Measurements from ENCODE around the gene DPP6. TPM values are rescaled to one million over a fixed set of nuclear protein-coding genes. Genes with fewer than 3 reads are reported as not detected.

DPP6 gene
- total and polyA plus RNA-seq, 9 of the 15 experiments (the other 6 are each of a cell fraction or from before 2014, with no cell fraction given), result not detected

GRCh38 chr7:154777908-154778307, 725.7 kb downstream of the DPP6 start:
- Histone ChIP-seq H3K4me2 (ENCODE audit: insufficient read depth, low read length) (no peak overlapping the region), H3K79me2 (ENCODE audit: control insufficient read depth, insufficient read depth, low read length) (no peaks in the 10 kb centered on the region), H3K27ac (ENCODE audit: extremely low read depth, low read depth, low read length) (no peak overlapping the region), H3K4me1 (replicated peaks in 1 of 2; ENCODE audit: control insufficient read depth in 2 of 2, insufficient read depth in 2 of 2, low read length in 2 of 2) (no peaks in the 10 kb centered on the region), H3K36me3 (ENCODE audit: control insufficient read depth, insufficient read depth, low read length) (no peaks in the 10 kb centered on the region), H3K27me3 (ENCODE audit: control insufficient read depth in 2 of 2, insufficient read depth in 2 of 2, low read length in 2 of 2) (peaks cover 2 to 8% of the 10 kb centered on the region in 2 experiments; a peak in 4 of 5 replicates), H2AFZ (ENCODE audit: low read depth, low read length) (no peak overlapping the region), H4K20me1 (replicated peaks; ENCODE audit: control insufficient read depth, insufficient read depth, low read length) (no peaks in the 10 kb centered on the region), H3K9ac (ENCODE audit: insufficient read depth in 1 of 2, low read depth in 2 of 2, low read length in 2 of 2) (no peak overlapping the region), H3K9me3 (replicated peaks; ENCODE audit: control insufficient read depth, insufficient read depth, low read depth, low read length) (no peaks in the 10 kb centered on the region), H3K4me3 (no peak overlapping the region), H3K9me1 (ENCODE audit: control insufficient read depth, insufficient read depth, low read length) (no peaks in the 10 kb centered on the region)
- CTCF ChIA-PET (ENCODE audit: low intra/inter-chr PET ratio), result no interaction called here
- DNase-seq (ENCODE audit: extremely low read depth in 1 of 4, low spot score in 3 of 4), result no peak
- WGBS (ENCODE audit: insufficient coverage, low coverage, missing lambda C conversion rate), result 0% methylated on average over 6 of the region's 6 CpGs
- no peak for ATAC-seq
- POLR2A ChIA-PET, result no interaction called here
- no TSS peak for BruUV-seq (replicated peaks)
- intact Hi-C loops (cut with micrococcal nuclease), result no loop called here
- TF ChIP-seq HINFP (tag; conservative IDR thresholded peaks at IDR 0.05; ENCODE audit: low read depth), result no peak
- TF ChIP-seq NR1H2 (CRISPR knock-in tag; IDR thresholded peaks at IDR 0.05), result no peak
- no peak for TF ChIP-seq CHD1 (IDR thresholded peaks at IDR 0.05; ENCODE audit: low read length)
- TF ChIP-seq FUS (optimal IDR thresholded peaks at IDR 0.05; ENCODE audit: low read depth, low read length), result no peak
- no peak for TF ChIP-seq ZNF3 (CRISPR knock-in tag; IDR thresholded peaks at IDR 0.05)
- no peak for TF ChIP-seq HDAC3 (IDR thresholded peaks at IDR 0.05; ENCODE audit: borderline replicate concordance, partially characterized antibody)
- no peak for TF ChIP-seq ZNF174 (CRISPR knock-in tag; IDR thresholded peaks at IDR 0.05)
- no peak for TF ChIP-seq PML (IDR thresholded peaks at IDR 0.05; ENCODE audit: low read length)
- TF ChIP-seq SOX6 (IDR thresholded peaks at IDR 0.05), result no peak
- TF ChIP-seq MTA1 (IDR thresholded peaks at IDR 0.05; ENCODE audit: borderline replicate concordance), result no peak
- no peak for TF ChIP-seq MBD2 (IDR thresholded peaks at IDR 0.05; ENCODE audit: borderline replicate concordance, low read depth)
- TF ChIP-seq MEF2D (tag; conservative IDR thresholded peaks at IDR 0.05; ENCODE audit: low read depth), result no peak
- no peak for TF ChIP-seq CBFB (CRISPR knock-in tag; IDR thresholded peaks at IDR 0.05)
- TF ChIP-seq, protein P1, sequence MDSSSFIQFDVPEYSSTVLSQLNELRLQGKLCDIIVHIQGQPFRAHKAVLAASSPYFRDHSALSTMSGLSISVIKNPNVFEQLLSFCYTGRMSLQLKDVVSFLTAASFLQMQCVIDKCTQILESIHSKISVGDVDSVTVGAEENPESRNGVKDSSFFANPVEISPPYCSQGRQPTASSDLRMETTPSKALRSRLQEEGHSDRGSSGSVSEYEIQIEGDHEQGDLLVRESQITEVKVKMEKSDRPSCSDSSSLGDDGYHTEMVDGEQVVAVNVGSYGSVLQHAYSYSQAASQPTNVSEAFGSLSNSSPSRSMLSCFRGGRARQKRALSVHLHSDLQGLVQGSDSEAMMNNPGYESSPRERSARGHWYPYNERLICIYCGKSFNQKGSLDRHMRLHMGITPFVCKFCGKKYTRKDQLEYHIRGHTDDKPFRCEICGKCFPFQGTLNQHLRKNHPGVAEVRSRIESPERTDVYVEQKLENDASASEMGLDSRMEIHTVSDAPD (CRISPR knock-in tag; IDR thresholded peaks at IDR 0.05), result no peak
- in situ Hi-C loops (cut with MboI), result loop anchor here (25.0 kb wide), 1 partner anchor 716 kb away; the partner anchor contains the start of gene DPP6
- FAIRE-seq, result no peak
